Right atrium auricular region (tissue), 2 donors: Measurements from ENCODE around the gene VSTM4. TPM values are rescaled to one million over a fixed set of nuclear protein-coding genes. Genes with fewer than 3 reads are reported as not detected.

ENCODE experiments used
- DNase-seq: peaks from one replicate; pipeline ENCODE4 v3.0.0-alpha.2; 2019; ENCODE audit warnings: low spot score
- H3K27ac ChIP-seq, 2 donors: fragments of 200-600 bp; sonication (generic); 1 replicate in 1 of 2; 2 replicates in 1 of 2; pipeline ENCODE4 v1.5.1; 2016 to 2019
- H3K27me3 ChIP-seq, 2 donors: fragments of 200-600 bp; sonication (generic); one replicate each; pipeline versions ENCODE4 v1.5.1 to v1.6.0; 2017 to 2019
- H3K36me3 ChIP-seq: fragments of 200-600 bp; sonication (generic); one replicate; pipeline ENCODE4 v1.5.1; 2016
- H3K4me1 ChIP-seq, 2 donors: fragments of 200-600 bp; sonication (generic); one replicate each; pipeline versions ENCODE4 v1.5.1 to v1.6.0; 2017 to 2019
- H3K4me3 ChIP-seq, 2 donors: fragments of 200-600 bp; sonication (generic); 1 replicate in 1 of 2; 2 replicates in 1 of 2; pipeline ENCODE4 v1.5.1; 2017 to 2019; ENCODE audit warnings: mild to moderate bottlenecking in 1 of 2, moderate library complexity in 1 of 2
- H3K9me3 ChIP-seq, 2 donors: fragments of 200-600 bp; sonication (generic); one replicate each; pipeline ENCODE4 v1.5.1; 2019
- CTCF ChIP-seq, 2 donors: fragments of 200-600 bp; sonication (generic); IDR thresholded peaks; one replicate each; pipeline ENCODE4 v1.5.1; 2019; ENCODE audit warnings: antibody characterized with exemption in 2 of 2
- total RNA-seq, 2 donors: library from RNA; depleted of rRNA; stranded (reverse); fragments of >200 nt; gene quantifications; one replicate each; pipeline ENCODE4 v1.1.0, GENCODE V29; 2016

Gene VSTM4
- total RNA-seq, 2 donors from 2014 or later, result 17.6 to 22.7 TPM

- peak overlapping the region in 1 of 2 donors; percentile 47 for H3K27ac ChIP-seq
- H3K4me3 ChIP-seq, result no peak overlapping the region
- peaks cover 0 to 53% of the 10 kb centered on the region in 2 donors for H3K4me1 ChIP-seq
- no peaks in the 10 kb centered on the region for H3K27me3 ChIP-seq
- TF ChIP-seq CTCF (IDR thresholded peaks at IDR 0.05), result no peak
- H3K9me3 ChIP-seq, result no peaks in the 10 kb centered on the region
- no peak for DNase-seq
- no peaks in the 10 kb centered on the region for H3K36me3 ChIP-seq
These were observed 21.2 kb upstream of the VSTM4 start for GRCh38 chr10:49136525-49136924.

GRCh38 chr10:49135575-49136313 is 20.4 kb upstream of the VSTM4 start:
- peak in 1 of 2 donors; percentile 19 for TF ChIP-seq CTCF (IDR thresholded peaks at IDR 0.05)
- Histone ChIP-seq H3K4me3 (no peak overlapping the region), H3K4me1 (peaks cover 0 to 59% of the 10 kb centered on the region in 2 donors), H3K9me3 (no peaks in the 10 kb centered on the region), H3K27ac (peak overlapping the region; percentile 34 to 47), H3K36me3 (no peaks in the 10 kb centered on the region), H3K27me3 (no peaks in the 10 kb centered on the region)
- no peak for DNase-seq

- Histone ChIP-seq H3K4me3 (no peak overlapping the region), H3K27ac (no peak overlapping the region), H3K9me3 (no peaks in the 10 kb centered on the region), H3K4me1 (peaks cover 0 to 47% of the 10 kb centered on the region in 2 donors), H3K27me3 (no peaks in the 10 kb centered on the region), H3K36me3 (no peaks in the 10 kb centered on the region)
- no peak for TF ChIP-seq CTCF (IDR thresholded peaks at IDR 0.05)
- no peak for DNase-seq
These were observed 19.0 kb upstream of the VSTM4 start for GRCh38 chr10:49134327-49134726.

GRCh38 chr10:49133706-49134248 is 18.5 kb upstream of the VSTM4 start, which contains the start of gene FAM170B:
Gene FAM170B, minus strand, starts transcription at chr10:49134021. Its CDS starts 103 bp downstream, at chr10:49133918.
- no peaks in the 10 kb centered on the region for H3K36me3 ChIP-seq
- peak within 1 kb of the TSS in 1 of 2 donors; percentile 47 for H3K27ac ChIP-seq
- no peak for TF ChIP-seq CTCF (IDR thresholded peaks at IDR 0.05)
- no peak within 1 kb of the TSS for H3K4me3 ChIP-seq
- no peaks in the 10 kb centered on the region for H3K27me3 ChIP-seq
- DNase-seq, result no peak
- no peaks in the 10 kb centered on the region for H3K9me3 ChIP-seq
- peaks cover 0 to 42% of the 10 kb centered on the region in 2 donors for H3K4me1 ChIP-seq

GRCh38 chr10:49132362-49132737 is 17.0 kb upstream of the VSTM4 start:
- TF ChIP-seq CTCF (IDR thresholded peaks at IDR 0.05), result no peak
- Histone ChIP-seq H3K4me3 (no peak overlapping the region), H3K36me3 (no peaks in the 10 kb centered on the region), H3K27me3 (no peaks in the 10 kb centered on the region), H3K27ac (no peak overlapping the region), H3K4me1 (peaks cover 0 to 35% of the 10 kb centered on the region in 2 donors), H3K9me3 (no peaks in the 10 kb centered on the region)
- DNase-seq, result no peak
